ENCODE data around the gene CES3. TPM values are rescaled to one million over a fixed set of nuclear protein-coding genes. Genes with fewer than 3 reads are reported as not detected.
A peak's percentile ranks its signal among the peaks of the same experiment; 100 is the strongest.

Gene CES3
- total RNA-seq, 4 donors from 2014 or later = 0.21 to 9.2 (median 0.81) TPM

GRCh38 chr16:66948134-66948836 lies 12.8 kb upstream of the CES3 start:
- Histone ChIP-seq H3K4me3 (peak overlapping the region; percentile 36 to 57 (median 51)), H3K27ac (no peak overlapping the region), H3K9me3 (peaks cover 0 to 6% (median 0%) of the 10 kb centered on the region in 4 donors), H3K36me3 (peaks cover 0 to 8% (median 0%) of the 10 kb centered on the region in 3 donors), H3K4me1 (peaks cover 0 to 20% (median 11%) of the 10 kb centered on the region in 4 donors), H3K27me3 (peaks cover 0 to 16% of the 10 kb centered on the region in 2 donors)
- no peak for TF ChIP-seq POLR2A (IDR thresholded peaks at IDR 0.05)
- TF ChIP-seq CTCF (IDR thresholded peaks at IDR 0.05) = no peak
- no peak for TF ChIP-seq EP300 (IDR thresholded peaks at IDR 0.05)
- DNase-seq (ENCODE audit: low spot score in 2 of 2) = no peak
- 2% methylated on average over 31 to 36 of the region's 44 CpGs for WGBS, 2 donors

GRCh38 chr16:66948837-66949225 lies 12.2 kb upstream of the CES3 start:
- peak overlapping the region; percentile 36 to 57 (median 51) for H3K4me3 ChIP-seq
- DNase-seq (ENCODE audit: low spot score in 2 of 2) = no peak
- no peak overlapping the region for H3K27ac ChIP-seq
- peaks cover 0 to 20% (median 11%) of the 10 kb centered on the region in 4 donors for H3K4me1 ChIP-seq
- 8 to 9% methylated on average over 21 of the region's 21 CpGs for WGBS, 2 donors
- peaks cover 0 to 16% of the 10 kb centered on the region in 2 donors for H3K27me3 ChIP-seq
- TF ChIP-seq EP300 (IDR thresholded peaks at IDR 0.05) (no peak), CTCF (IDR thresholded peaks at IDR 0.05) (no peak), POLR2A (IDR thresholded peaks at IDR 0.05) (no peak)
- peaks cover 0 to 6% (median 0%) of the 10 kb centered on the region in 4 donors for H3K9me3 ChIP-seq
- H3K36me3 ChIP-seq = peaks cover 0 to 2% (median 0%) of the 10 kb centered on the region in 3 donors

- TF ChIP-seq CTCF (IDR thresholded peaks at IDR 0.05) (no peak), EP300 (IDR thresholded peaks at IDR 0.05) (no peak), POLR2A (IDR thresholded peaks at IDR 0.05) (no peak)
- 68 to 75% methylated on average over 6 of the region's 6 CpGs for WGBS, 2 donors
- Histone ChIP-seq H3K27ac (no peak overlapping the region), H3K4me3 (no peak overlapping the region), H3K27me3 (peaks cover 0 to 16% of the 10 kb centered on the region in 2 donors), H3K9me3 (peaks cover 0 to 6% (median 0%) of the 10 kb centered on the region in 4 donors), H3K4me1 (peaks cover 0 to 20% (median 11%) of the 10 kb centered on the region in 4 donors), H3K36me3 (no peaks in the 10 kb centered on the region)
- no peak for DNase-seq (ENCODE audit: low spot score in 2 of 2)
These were observed 11.6 kb upstream of the CES3 start for GRCh38 chr16:66949472-66949871.

GRCh38 chr16:66950437-66950836 lies 10.6 kb upstream of the CES3 start:
- WGBS, 2 donors = 84 to 93% methylated on average over 2 of the region's 2 CpGs
- DNase-seq (ENCODE audit: low spot score in 2 of 2) = no peak
- H3K9me3 ChIP-seq = peaks cover 0 to 6% (median 0%) of the 10 kb centered on the region in 4 donors
- peaks cover 0 to 16% of the 10 kb centered on the region in 2 donors for H3K27me3 ChIP-seq
- TF ChIP-seq POLR2A (IDR thresholded peaks at IDR 0.05) = no peak
- no peak for TF ChIP-seq EP300 (IDR thresholded peaks at IDR 0.05)
- no peak for TF ChIP-seq CTCF (IDR thresholded peaks at IDR 0.05)
- H3K27ac ChIP-seq = no peak overlapping the region
- peaks cover 0 to 20% (median 11%) of the 10 kb centered on the region in 4 donors for H3K4me1 ChIP-seq
- no peak overlapping the region for H3K4me3 ChIP-seq
- H3K36me3 ChIP-seq = no peaks in the 10 kb centered on the region
